K562 (cell line): ENCODE measurements around the gene MOB1B. TPM values are rescaled to one million over a fixed set of nuclear protein-coding genes. Genes with fewer than 3 reads are reported as not detected.
A peak's percentile ranks its signal among the peaks of the same experiment; 100 is the strongest.

ENCODE experiments used
- ATF7 ChIP-seq: fragments of 450-650 bp; IDR thresholded peaks from 2 replicates; pipeline ENCODE4 v1.7.1; 2014; ENCODE audit warnings: mild to moderate bottlenecking, moderate library complexity
- CEBPB ChIP-seq: fragments of 450-650 bp; IDR thresholded peaks from 2 replicates; pipeline ENCODE4 v1.6.1; 2016; ENCODE audit warnings: missing genetic modification characterization, missing compliant biosample characterization
- GATAD2A ChIP-seq: fragments of 450-650 bp; IDR thresholded peaks from 2 replicates; pipeline ENCODE4 v1.6.1; 2017
- JUND ChIP-seq, 2 experiments: IDR thresholded peaks; 2 replicates in 1 of 2; 3 replicates in 1 of 2; pipeline ENCODE4 v1.6.1; 2011; ENCODE audit warnings: borderline replicate concordance in 2 of 2, low read depth in 2 of 2, low read length in 2 of 2, improper control_type of control experiment in 1 of 2, missing biosample characterization in 1 of 2, missing genetic modification characterization in 1 of 2, missing genetic modification reagents in 1 of 2
- MEF2D ChIP-seq: conservative IDR thresholded peaks from 2 replicates; pipeline ENCODE4 v1.6.1; 2016; ENCODE audit warnings: low read depth, missing genetic modification characterization, missing compliant biosample characterization
- NR0B1 ChIP-seq: fragments of 450-650 bp; IDR thresholded peaks from one replicate; pipeline ENCODE4 v1.6.1; 2018; ENCODE audit warnings: mild to moderate bottlenecking, moderate library complexity; ENCODE audit not compliant: partially characterized antibody
- PML ChIP-seq: IDR thresholded peaks from 2 replicates; pipeline ENCODE4 v1.6.1; 2012; ENCODE audit warnings: low read length, inconsistent platforms
- PTTG1 ChIP-seq: fragments of 450-650 bp; IDR thresholded peaks from 2 replicates; pipeline ENCODE4 v1.6.1; 2016; ENCODE audit warnings: low read depth, mild to moderate bottlenecking, missing genetic modification characterization, missing compliant biosample characterization
- RB1 ChIP-seq: fragments of 450-650 bp; IDR thresholded peaks from 2 replicates; pipeline ENCODE4 v1.6.1; 2017; ENCODE audit warnings: low read depth, mild to moderate bottlenecking
- RBM17 ChIP-seq: fragments of 200-400 bp; formaldehyde crosslinking; IDR thresholded peaks from 2 replicates; pipeline ENCODE4 v1.6.1; 2017; ENCODE audit warnings: low read depth, mild to moderate bottlenecking, low read length, borderline replicate concordance
- SMARCC2 ChIP-seq: fragments of 450-650 bp; IDR thresholded peaks from 2 replicates; pipeline ENCODE4 v1.6.1; 2017; ENCODE audit warnings: antibody characterized with exemption, moderate library complexity, mild to moderate bottlenecking, low read depth
- ZBTB43 ChIP-seq: sonication (generic); formaldehyde crosslinking; IDR thresholded peaks from 2 replicates; pipeline ENCODE4 v1.8.0; 2023; ENCODE audit warnings: mild to moderate bottlenecking, missing genetic modification reagents
- ZC3H11A ChIP-seq: IDR thresholded peaks from 2 replicates; pipeline ENCODE4 v1.6.1; 2012; ENCODE audit warnings: low read depth, low read length, improper control_type of control experiment
- ZNF184 ChIP-seq: sonication (generic); formaldehyde crosslinking; IDR thresholded peaks from 2 replicates; pipeline ENCODE4 v1.5.0; 2020; ENCODE audit warnings: missing genetic modification reagents
- ZNF766 ChIP-seq: fragments of 200-800 bp; sonication (Bioruptor generic); conservative IDR thresholded peaks from 2 replicates; pipeline ENCODE4 v1.6.1; 2016; ENCODE audit warnings: missing genetic modification characterization, missing compliant biosample characterization
- ZNF780A ChIP-seq: fragments of 250-450 bp; sonication (Bioruptor Pico); IDR thresholded peaks from 2 replicates; pipeline ENCODE4 v1.5.0; 2021; ENCODE audit warnings: mild to moderate bottlenecking
- polyA plus RNA-seq, 8 experiments: library from polyadenylated mRNA; depleted of rRNA in 4 of 8; stranded (reverse) in 5 of 8; unstranded in 3 of 8; fragments of >200 nt; fragmentation: Nextera tagmentation in 2 of 8; fragmentation: Illumina TruSeq in 1 of 8; extraction: Ambion mirVana in 2 of 8; extraction: Trizol in 1 of 8; gene quantifications; 2 replicates each; pipeline versions ENCODE4 v1.2.1 to v1.2.3, GENCODE V29; 2011 to 2014; ENCODE audit warnings: inconsistent platforms in 1 of 8, missing spikeins in 1 of 8
- total RNA-seq, 7 experiments: library from RNA; depleted of rRNA in 6 of 7; stranded (reverse); fragments of >200 nt in 6 of 7; fragmentation: Illumina TruSeq in 2 of 7; extraction: Trizol in 2 of 7; gene quantifications; 2 replicates each; pipeline versions ENCODE4 v1.2.1 to v1.2.3, GENCODE V29; 2011 to 2021; ENCODE audit warnings: low replicate concordance in 1 of 7
- TF ChIP-seq, protein P1 (sequence below): sonication (generic); formaldehyde crosslinking; IDR thresholded peaks from 2 replicates; pipeline ENCODE4 v1.9.0; 2022; ENCODE audit warnings: mild to moderate bottlenecking, missing genetic modification reagents
- TF ChIP-seq, protein P2 (sequence below), 2 experiments: fragments of 450-650 bp in 1 of 2; IDR thresholded peaks; 2 replicates each; pipeline ENCODE4 v1.6.1; 2011 to 2017; ENCODE audit warnings: low read depth in 2 of 2, antibody characterized with exemption in 1 of 2, borderline replicate concordance in 1 of 2, low read length in 1 of 2, mild to moderate bottlenecking in 1 of 2, mixed read lengths in 1 of 2; ENCODE audit not compliant: control insufficient read depth in 1 of 2
- TF ChIP-seq, protein P3 (sequence below), 3 experiments: fragments of 200-800 bp in 1 of 3; sonication (Bioruptor generic) in 1 of 3; sonication (generic) in 1 of 3; formaldehyde crosslinking in 1 of 3; IDR thresholded peaks; 2 replicates each; pipeline versions ENCODE4 v1.6.1 to v1.8.0; 2016 to 2022; ENCODE audit warnings: mild to moderate bottlenecking in 2 of 3, missing compliant biosample characterization in 2 of 3, missing genetic modification characterization in 2 of 3, missing genetic modification reagents in 1 of 3

Gene MOB1B
- total and polyA plus RNA-seq, 9 of the 15 experiments (the other 6 are each of a cell fraction or from before 2014, with no cell fraction given): 8.4 to 37.8 (median 19.0) TPM

DNA sequence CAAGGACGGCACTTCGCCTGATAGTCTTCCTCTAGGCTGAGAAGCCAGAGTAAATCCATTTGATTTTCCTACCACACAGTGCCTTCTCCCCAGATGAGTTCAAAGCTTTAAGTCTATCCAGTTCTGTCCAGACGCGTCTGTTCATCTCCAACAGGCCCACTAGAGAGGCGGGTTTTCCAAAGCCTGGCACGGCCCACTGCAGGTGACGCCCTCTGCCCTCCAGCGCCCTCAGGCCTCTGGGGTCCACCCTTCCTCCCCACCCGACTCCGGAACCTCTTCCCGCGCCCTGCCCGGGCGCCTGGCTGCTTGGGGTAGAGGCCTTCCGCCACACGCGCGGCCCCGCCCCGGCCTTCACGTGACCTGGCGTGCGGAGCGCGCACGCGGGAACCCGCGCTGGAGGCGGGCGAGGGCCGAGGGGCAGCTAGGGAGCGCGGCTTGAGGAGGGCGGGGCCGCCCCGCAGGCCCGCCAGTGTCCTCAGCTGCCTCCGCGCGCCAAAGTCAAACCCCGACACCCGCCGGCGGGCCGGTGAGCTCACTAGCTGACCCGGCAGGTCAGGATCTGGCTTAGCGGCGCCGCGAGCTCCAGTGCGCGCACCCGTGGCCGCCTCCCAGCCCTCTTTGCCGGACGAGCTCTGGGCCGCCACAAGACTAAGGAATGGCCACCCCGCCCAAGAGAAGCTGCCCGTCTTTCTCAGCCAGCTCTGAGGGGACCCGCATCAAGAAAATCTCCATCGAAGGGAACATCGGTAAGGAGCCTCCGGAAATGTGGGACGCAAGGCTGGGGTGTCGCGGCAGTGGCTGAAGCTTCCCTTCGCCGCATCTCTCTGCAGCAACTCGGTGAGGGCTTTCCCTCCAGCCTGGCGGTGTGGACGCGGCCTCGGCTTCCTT is 91.3 kb downstream of the MOB1B start, which contains the start of gene DCK (continued):
- no peak for TF ChIP-seq ZNF184 (CRISPR knock-in tag)
- TF ChIP-seq RB1: peak; percentile 98
- TF ChIP-seq, protein P1, sequence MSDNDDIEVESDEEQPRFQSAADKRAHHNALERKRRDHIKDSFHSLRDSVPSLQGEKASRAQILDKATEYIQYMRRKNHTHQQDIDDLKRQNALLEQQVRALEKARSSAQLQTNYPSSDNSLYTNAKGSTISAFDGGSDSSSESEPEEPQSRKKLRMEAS (CRISPR knock-in tag): peak; percentile 87
- TF ChIP-seq PML: peak; percentile 73; the same call in 1 of the 2 replicates
- TF ChIP-seq GATAD2A: no peak
- TF ChIP-seq MEF2D (tag): no peak
- no peak for TF ChIP-seq NR0B1
- TF ChIP-seq ZNF766 (CRISPR knock-in tag): peak; percentile 87
- peak; percentile 91 for TF ChIP-seq ATF7
- TF ChIP-seq JUND (IDR thresholded peaks at IDR 0.05; ENCODE audit: borderline replicate concordance, low read depth, low read length): peak; percentile 70
- TF ChIP-seq JUND (tag; IDR thresholded peaks at IDR 0.05; ENCODE audit: borderline replicate concordance, low read depth, low read length): peak; percentile 63; the same call in 1 of the 3 replicates
- no peak for TF ChIP-seq RBM17
- TF ChIP-seq, protein P2, sequence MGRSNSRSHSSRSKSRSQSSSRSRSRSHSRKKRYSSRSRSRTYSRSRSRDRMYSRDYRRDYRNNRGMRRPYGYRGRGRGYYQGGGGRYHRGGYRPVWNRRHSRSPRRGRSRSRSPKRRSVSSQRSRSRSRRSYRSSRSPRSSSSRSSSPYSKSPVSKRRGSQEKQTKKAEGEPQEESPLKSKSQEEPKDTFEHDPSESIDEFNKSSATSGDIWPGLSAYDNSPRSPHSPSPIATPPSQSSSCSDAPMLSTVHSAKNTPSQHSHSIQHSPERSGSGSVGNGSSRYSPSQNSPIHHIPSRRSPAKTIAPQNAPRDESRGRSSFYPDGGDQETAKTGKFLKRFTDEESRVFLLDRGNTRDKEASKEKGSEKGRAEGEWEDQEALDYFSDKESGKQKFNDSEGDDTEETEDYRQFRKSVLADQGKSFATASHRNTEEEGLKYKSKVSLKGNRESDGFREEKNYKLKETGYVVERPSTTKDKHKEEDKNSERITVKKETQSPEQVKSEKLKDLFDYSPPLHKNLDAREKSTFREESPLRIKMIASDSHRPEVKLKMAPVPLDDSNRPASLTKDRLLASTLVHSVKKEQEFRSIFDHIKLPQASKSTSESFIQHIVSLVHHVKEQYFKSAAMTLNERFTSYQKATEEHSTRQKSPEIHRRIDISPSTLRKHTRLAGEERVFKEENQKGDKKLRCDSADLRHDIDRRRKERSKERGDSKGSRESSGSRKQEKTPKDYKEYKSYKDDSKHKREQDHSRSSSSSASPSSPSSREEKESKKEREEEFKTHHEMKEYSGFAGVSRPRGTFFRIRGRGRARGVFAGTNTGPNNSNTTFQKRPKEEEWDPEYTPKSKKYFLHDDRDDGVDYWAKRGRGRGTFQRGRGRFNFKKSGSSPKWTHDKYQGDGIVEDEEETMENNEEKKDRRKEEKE (IDR thresholded peaks at IDR 0.05; ENCODE audit: borderline replicate concordance in 1 of 2, control insufficient read depth in 1 of 2, low read depth in 2 of 2, low read length in 1 of 2): no peak; a peak in 1 of 4 replicates
- no peak for TF ChIP-seq ZC3H11A
- no peak for TF ChIP-seq PTTG1 (tag)
- TF ChIP-seq ZBTB43 (CRISPR knock-in tag): no peak
- TF ChIP-seq CEBPB: no peak
- TF ChIP-seq, protein P3, sequence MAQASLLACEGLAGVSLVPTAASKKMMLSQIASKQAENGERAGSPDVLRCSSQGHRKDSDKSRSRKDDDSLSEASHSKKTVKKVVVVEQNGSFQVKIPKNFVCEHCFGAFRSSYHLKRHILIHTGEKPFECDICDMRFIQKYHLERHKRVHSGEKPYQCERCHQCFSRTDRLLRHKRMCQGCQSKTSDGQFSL (CRISPR knock-in tag; IDR thresholded peaks at IDR 0.05): no peak
- TF ChIP-seq, protein P3 (tag; IDR thresholded peaks at IDR 0.05): no peak
- TF ChIP-seq ZNF780A: no peak
- no peak for TF ChIP-seq SMARCC2
